GM12878 (cell line): ENCODE results near the gene PIK3C2B. TPM values are rescaled to one million over a fixed set of nuclear protein-coding genes. Genes with fewer than 3 reads are reported as not detected.

Experiments
- ATAC-seq: fragments of 200-7000 bp; cut with Tn5 transposase; 3 replicates; pipeline ENCODE4 v1.9.1; 2020; ENCODE audit warnings: mild to moderate bottlenecking, moderate library complexity
- BruUV-seq: library from RNA; stranded (reverse); fragments of 400-500 nt; replicated peaks from 2 replicates; lab custom pipeline; 2021; lab: Mats Ljungman, UMichigan
- CTCF ChIA-PET: fragments of 300-600 bp; sonication (Branson Sonifier 250); formaldehyde crosslinking; extraction: SDS; loops from one replicate; lab custom pipeline; 2021; ENCODE audit warnings: inconsistent platforms; lab: Yijun Ruan, JAX
- POLR2A ChIA-PET: fragments of 350-600 bp; formaldehyde crosslinking; extraction: SDS; loops from one replicate; lab custom pipeline; 2021; ENCODE audit warnings: inconsistent platforms; lab: Charles Lee
- RAD21 ChIA-PET: fragments of 300-600 bp; sonication (Branson Sonifier 250); formaldehyde crosslinking; loops from one replicate; lab custom pipeline; 2023; ENCODE audit warnings: antibody characterized with exemption; ENCODE audit not compliant: unreplicated experiment; lab: Charles Lee
- SMC1A ChIA-PET: fragments of 300-600 bp; sonication (Branson Sonifier 250); formaldehyde crosslinking; loops from one replicate; lab custom pipeline; 2023; ENCODE audit not compliant: unreplicated experiment, uncharacterized antibody; lab: Charles Lee
- DNase-seq: peaks from one replicate; pipeline ENCODE4 v3.0.0-alpha.2; 2011; ENCODE audit warnings: low read depth, low spot score
- FAIRE-seq: peaks from 3 replicates; lab custom pipeline; 2011; peaks lifted over from hg19 to GRCh38; lab: Jason Lieb, UNC
- H2AFZ ChIP-seq: 2 replicates; pipeline ENCODE4 v1.6.0; 2011; ENCODE audit warnings: low read depth, low read length, control low read depth; ENCODE audit not compliant: control insufficient read depth
- H3K27ac ChIP-seq: 2 replicates; pipeline ENCODE4 v1.5.1; 2011; ENCODE audit warnings: control low read depth; ENCODE audit not compliant: control insufficient read depth, insufficient read depth
- H3K27me3 ChIP-seq, 2 experiments: replicated peaks in 1 of 2; 2 replicates each; pipeline versions ENCODE4 v1.6.0 to v1.6.1; 2011; ENCODE audit warnings: low read length in 1 of 2; ENCODE audit not compliant: control insufficient read depth in 2 of 2, insufficient read depth in 2 of 2
- H3K36me3 ChIP-seq, 2 experiments: 2 replicates each; pipeline ENCODE4 v1.5.1; 2011; ENCODE audit warnings: low read length in 1 of 2; ENCODE audit not compliant: control insufficient read depth in 2 of 2, insufficient read depth in 2 of 2
- H3K4me1 ChIP-seq: 2 replicates; pipeline ENCODE4 v1.6.1; 2011; ENCODE audit warnings: mild to moderate bottlenecking, low read length, moderate library complexity, mixed read lengths; ENCODE audit not compliant: control insufficient read depth, insufficient read depth
- H3K4me2 ChIP-seq: 2 replicates; pipeline ENCODE4 v1.6.0; 2011; ENCODE audit warnings: control low read depth; ENCODE audit not compliant: control insufficient read depth, insufficient read depth
- H3K4me3 ChIP-seq: fragments of 200-600 bp; sonication (generic); 2 replicates; pipeline ENCODE4 v1.5.1; 2016
- H3K79me2 ChIP-seq: 2 replicates; pipeline ENCODE4 v1.6.0; 2011; ENCODE audit warnings: low read length; ENCODE audit not compliant: control insufficient read depth, insufficient read depth
- H3K9ac ChIP-seq: 2 replicates; pipeline ENCODE4 v1.8.0; 2011; ENCODE audit warnings: low read length, control low read depth, mixed read lengths; ENCODE audit not compliant: control insufficient read depth, insufficient read depth
- H3K9me3 ChIP-seq: replicated peaks from 3 replicates; pipeline ENCODE4 v1.5.1; 2011; ENCODE audit warnings: mild to moderate bottlenecking, low read length; ENCODE audit not compliant: control insufficient read depth, insufficient read depth
- H4K20me1 ChIP-seq: 2 replicates; pipeline ENCODE4 v1.6.0; 2011; ENCODE audit not compliant: control insufficient read depth, insufficient read depth
- CUX1 ChIP-seq: IDR thresholded peaks from 2 replicates; pipeline ENCODE4 v1.6.1; 2012; ENCODE audit warnings: improper control_type of control experiment, low read depth, low read length; ENCODE audit not compliant: insufficient replicate concordance
- POLR2A ChIP-seq: IDR thresholded peaks from 2 replicates; pipeline ENCODE4 v1.6.1; 2011; ENCODE audit warnings: low read depth, mild to moderate bottlenecking, low read length
- WGBS: methylation state at CpG from one replicate; pipeline ENCODE4 v1.1.6; 2016; ENCODE audit warnings: low lambda C conversion rate; ENCODE audit not compliant: insufficient replicate concordance, insufficient coverage; ENCODE audit errors: missing lambda C conversion rate; 5-methylcytosine and 5-hydroxymethylcytosine counted together
- in situ Hi-C: fragments of 300-500 bp; cut with MboI; formaldehyde crosslinking; loops from 9 replicates; pipeline ENCODE4 v1.14.3; 2018; ENCODE audit warnings: mixed read lengths
- intact Hi-C: fragments of 100-400 bp; cut with micrococcal nuclease; formaldehyde crosslinking; loops from one replicate; pipeline ENCODE4 v1.14.2; 2022; ENCODE audit not compliant: unreplicated experiment
- polyA plus RNA-seq, 11 experiments: library from polyadenylated mRNA; depleted of rRNA in 4 of 11; unstranded in 6 of 11; stranded (reverse) in 5 of 11; fragments of >200 nt; fragmentation: Nextera tagmentation in 4 of 11; fragmentation: Illumina TruSeq in 1 of 11; extraction: Ambion mirVana in 4 of 11; extraction: Trizol in 1 of 11; gene quantifications; 1 replicate in 1 of 11; 2 replicates in 10 of 11; pipeline versions ENCODE4 v1.2.1 to v1.2.3, GENCODE V29; 2011 to 2016; ENCODE audit warnings: inconsistent platforms in 2 of 11, missing spikeins in 2 of 11, low read depth in 1 of 11
- total RNA-seq, 4 experiments: library from RNA; depleted of rRNA in 3 of 4; stranded (reverse); fragments of >200 nt in 3 of 4; fragmentation: Illumina TruSeq in 1 of 4; extraction: Trizol in 1 of 4; gene quantifications; 2 replicates each; pipeline versions ENCODE4 v1.2.1 to v1.2.3, GENCODE V29; 2013 to 2021

PIK3C2B gene
- total and polyA plus RNA-seq, 10 of the 15 experiments (the other 5 are each of a cell fraction or from before 2014, with no cell fraction given), result 2.2 to 38.1 (median 11.4) TPM

DNA sequence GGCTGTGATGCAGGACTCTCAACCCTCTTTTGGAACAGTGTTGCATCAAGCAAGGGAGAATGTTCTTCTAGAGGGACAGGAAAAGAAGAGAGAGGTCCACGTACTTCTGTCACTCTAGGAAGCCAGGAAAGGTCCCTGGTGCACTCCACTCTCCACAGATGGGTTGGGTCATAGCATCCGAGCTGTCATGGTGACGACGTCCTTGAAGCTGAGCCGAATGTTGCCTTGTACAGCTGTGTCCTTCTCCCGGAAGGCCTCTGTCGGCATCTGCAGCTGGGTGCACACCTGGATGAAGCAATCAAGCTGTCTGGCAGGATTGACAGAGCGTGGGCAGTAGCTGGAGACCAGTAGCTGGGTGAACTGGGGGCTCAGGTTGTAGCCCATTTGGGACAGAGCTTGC, 34.1 kb upstream of the PIK3C2B start:
- FAIRE-seq, result no peak
- DNase-seq, result no peak
- ChIA-PET CTCF (interaction anchor here (0.9 to 2.1 kb wide), 6 partner anchors 11 to 278 kb away, joined by 3 to 10 read pairs (median 3); no protein-coding TSS in a partner anchor), SMC1A (interaction anchor here (1.2 to 5.5 kb wide), 5 partner anchors 9 to 37 kb away, joined by 3 to 42 read pairs (median 5); partner anchors contain the start of gene MDM4), POLR2A (interaction anchor here (0.8 kb wide), 1 partner anchor 37 kb away, joined by 3 read pairs; no protein-coding TSS in a partner anchor), RAD21 (interaction anchor here (1.2 to 1.3 kb wide), 2 partner anchors 12 to 14 kb away, joined by 4 to 5 read pairs; partner anchors contain the start of gene MDM4)
- Histone ChIP-seq H3K9ac (no peak overlapping the region), H3K27ac (no peak overlapping the region), H3K4me3 (no peak overlapping the region), H3K79me2 (peaks cover 14% of the 10 kb centered on the region), H4K20me1 (no peaks in the 10 kb centered on the region), H3K27me3 (no peaks in the 10 kb centered on the region), H3K4me2 (no peak overlapping the region), H3K36me3 (peaks cover 21 to 32% of the 10 kb centered on the region in 2 experiments), H3K9me3 (peaks cover 4% of the 10 kb centered on the region), H2AFZ (no peak overlapping the region), H3K4me1 (peaks cover 36% of the 10 kb centered on the region)
- WGBS, result 98% methylated on average over 8 of the region's 8 CpGs
- no TSS peak for BruUV-seq
- ATAC-seq, result no peak
- intact Hi-C loops, result no loop called here
- in situ Hi-C loops, result no loop called here
- TF ChIP-seq CUX1 (no peak), POLR2A (0 out of 2 replicates have a peak, but pooled peaks have one; percentile 9)
- TF ChIP-seq, all 136 proteins: peak for 1
